Osteoblast (primary cell): ENCODE results near the gene RPS4Y2. TPM values are rescaled to one million over a fixed set of nuclear protein-coding genes. Genes with fewer than 3 reads are reported as not detected.

ENCODE experiments used
- DNase-seq: peaks from one replicate; pipeline ENCODE4 v3.0.0; 2011; ENCODE audit warnings: low spot score, mixed read lengths; ENCODE audit not compliant: insufficient read length; ENCODE audit errors: missing footprints
- H2AFZ ChIP-seq: 2 replicates; pipeline ENCODE4 v1.6.0; 2011; ENCODE audit warnings: mild to moderate bottlenecking, low read length
- H3K27ac ChIP-seq: 2 replicates; pipeline ENCODE4 v1.5.1; 2011; ENCODE audit warnings: mild to moderate bottlenecking, low read depth, low read length, moderate library complexity
- H3K27me3 ChIP-seq: 2 replicates; pipeline ENCODE4 v1.6.0; 2012; ENCODE audit warnings: mild to moderate bottlenecking, control low read depth, inconsistent platforms, low read length, moderate library complexity; ENCODE audit not compliant: insufficient read depth
- H3K36me3 ChIP-seq: 2 replicates; pipeline ENCODE4 v1.5.1; 2011; ENCODE audit warnings: mild to moderate bottlenecking, low read length, control low read depth, moderate library complexity; ENCODE audit not compliant: insufficient read depth
- H3K4me1 ChIP-seq: 2 replicates; pipeline ENCODE4 v1.5.1; 2011; ENCODE audit warnings: mild to moderate bottlenecking, low read length, control low read depth, moderate library complexity; ENCODE audit not compliant: insufficient read depth
- H3K4me2 ChIP-seq: 2 replicates; pipeline ENCODE4 v1.6.0; 2011; ENCODE audit warnings: mild to moderate bottlenecking, low read length; ENCODE audit not compliant: insufficient read depth
- H3K4me3 ChIP-seq: fragments of 200-600 bp; sonication (generic); 3 replicates; pipeline ENCODE4 v1.5.1; 2012; ENCODE audit warnings: mild to moderate bottlenecking, low read length, inconsistent platforms; ENCODE audit not compliant: insufficient read depth
- H3K79me2 ChIP-seq: 2 replicates; pipeline ENCODE4 v1.6.0; 2012; ENCODE audit warnings: mild to moderate bottlenecking, low read length, control low read depth, inconsistent platforms; ENCODE audit not compliant: insufficient read depth
- H3K9me3 ChIP-seq: 2 replicates; pipeline ENCODE4 v1.5.1; 2011; ENCODE audit warnings: low read depth, low read length, control low read depth
- H4K20me1 ChIP-seq: 2 replicates; pipeline ENCODE4 v1.6.0; 2012; ENCODE audit warnings: mild to moderate bottlenecking, low read length, control low read depth; ENCODE audit not compliant: insufficient read depth
- CTCF ChIP-seq: IDR thresholded peaks from 2 replicates; pipeline ENCODE4 v1.5.1; 2011; ENCODE audit warnings: mild to moderate bottlenecking, low read depth, low read length, moderate library complexity; ENCODE audit errors: extremely low read depth
- total RNA-seq: library from RNA; depleted of rRNA; stranded (reverse); fragments of >200 nt; gene quantifications from 2 replicates; pipeline ENCODE4 v1.2.3, GENCODE V29; 2012

The RPS4Y2 gene
- total RNA-seq, 1 donor, result not detected

DNA sequence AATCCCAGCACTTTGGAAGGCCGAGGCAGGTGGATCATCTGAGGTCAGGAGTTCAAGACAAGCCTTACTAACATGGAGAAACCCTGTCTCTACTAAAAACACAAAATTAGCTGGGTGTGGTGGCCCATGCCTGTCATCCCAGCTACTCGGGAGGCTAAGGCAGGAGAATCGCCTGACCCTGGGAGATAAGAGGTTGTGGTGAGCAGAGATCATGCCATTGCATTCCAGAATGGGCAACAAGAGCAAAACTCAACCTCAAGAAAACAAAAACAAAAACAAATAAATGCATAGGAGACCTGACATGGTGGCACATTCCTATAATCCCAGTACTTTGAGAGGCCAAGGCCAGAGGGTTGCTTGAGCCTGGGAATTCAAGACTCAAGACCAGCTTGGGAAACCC, 16.1 kb upstream of the RPS4Y2 start:
- Histone ChIP-seq H3K4me2 (no peak overlapping the region), H3K4me1 (no peaks in the 10 kb centered on the region), H3K27me3 (no peaks in the 10 kb centered on the region), H3K9me3 (no peaks in the 10 kb centered on the region), H3K79me2 (no peaks in the 10 kb centered on the region), H3K27ac (no peak overlapping the region), H3K4me3 (no peak overlapping the region), H2AFZ (no peak overlapping the region), H3K36me3 (no peaks in the 10 kb centered on the region), H4K20me1 (no peaks in the 10 kb centered on the region)
- DNase-seq, result no peak
- TF ChIP-seq CTCF, result no peak

DNA sequence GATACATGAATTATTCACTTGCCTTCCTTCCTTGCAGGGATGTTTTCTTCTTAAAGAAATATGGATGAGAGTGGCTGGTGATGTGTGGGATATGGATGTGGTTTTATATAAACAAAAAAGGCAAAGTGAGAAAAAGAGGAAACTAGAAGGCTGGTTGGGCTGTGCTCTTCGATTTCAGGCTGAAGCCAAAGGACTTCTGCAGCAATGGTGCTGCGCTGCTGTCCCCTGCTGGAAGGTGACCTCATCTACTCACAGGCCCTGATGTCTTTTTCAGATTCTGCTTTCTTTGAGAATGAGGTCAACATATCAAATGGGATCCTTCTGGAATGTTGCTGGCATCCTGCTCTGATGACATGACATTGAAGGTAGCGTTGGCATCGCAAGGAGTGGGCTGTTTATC, 15.3 kb upstream of the RPS4Y2 start:
- Histone ChIP-seq H3K4me1 (no peaks in the 10 kb centered on the region), H3K27ac (no peak overlapping the region), H3K4me3 (no peak overlapping the region), H3K27me3 (no peaks in the 10 kb centered on the region), H3K9me3 (no peaks in the 10 kb centered on the region), H4K20me1 (no peaks in the 10 kb centered on the region), H3K79me2 (no peaks in the 10 kb centered on the region), H3K36me3 (no peaks in the 10 kb centered on the region), H3K4me2 (no peak overlapping the region), H2AFZ (no peak overlapping the region)
- DNase-seq, result no peak
- TF ChIP-seq CTCF, result no peak

GRCh38 chrY:20745060-20745459, 10.8 kb upstream of the RPS4Y2 start:
- Histone ChIP-seq H3K79me2 (no peaks in the 10 kb centered on the region), H3K4me2 (no peak overlapping the region), H3K9me3 (no peaks in the 10 kb centered on the region), H3K36me3 (no peaks in the 10 kb centered on the region), H3K27me3 (no peaks in the 10 kb centered on the region), H3K4me1 (no peaks in the 10 kb centered on the region), H3K27ac (no peak overlapping the region), H4K20me1 (no peaks in the 10 kb centered on the region), H3K4me3 (no peak overlapping the region), H2AFZ (no peak overlapping the region)
- TF ChIP-seq CTCF, result no peak
- no peak for DNase-seq

DNA sequence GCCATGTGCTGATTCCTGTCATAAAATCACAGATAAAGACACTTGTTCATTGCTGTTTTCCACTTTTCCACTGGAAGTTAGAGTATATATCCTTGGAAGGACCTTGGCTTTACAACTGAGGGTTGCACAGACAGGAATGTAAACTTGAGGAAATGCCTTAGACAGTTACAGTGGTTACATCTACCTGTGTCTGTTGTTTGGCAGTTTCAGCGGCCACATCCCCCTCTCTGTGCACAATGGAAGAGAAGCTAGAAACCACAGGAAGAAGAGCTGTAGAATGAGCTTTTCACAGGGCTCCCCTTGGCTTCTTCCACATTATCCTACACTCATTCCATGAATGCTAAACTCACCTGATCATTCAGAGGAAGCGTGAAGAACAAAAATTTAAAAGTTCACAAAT, 9.0 kb upstream of the RPS4Y2 start:
- no peaks in the 10 kb centered on the region for H3K4me1 ChIP-seq
- no peak for DNase-seq
- no peak for TF ChIP-seq CTCF
- H2AFZ ChIP-seq, result no peak overlapping the region
- no peak overlapping the region for H3K4me2 ChIP-seq
- H3K27me3 ChIP-seq, result no peaks in the 10 kb centered on the region
- no peak overlapping the region for H3K27ac ChIP-seq
- H3K36me3 ChIP-seq, result no peaks in the 10 kb centered on the region
- no peaks in the 10 kb centered on the region for H3K79me2 ChIP-seq
- H4K20me1 ChIP-seq, result no peaks in the 10 kb centered on the region
- H3K9me3 ChIP-seq, result no peaks in the 10 kb centered on the region
- H3K4me3 ChIP-seq, result no peak overlapping the region
